ENCODE results near the gene ANKRD34A. TPM values are rescaled to one million over a fixed set of nuclear protein-coding genes. Genes with fewer than 3 reads are reported as not detected.

The ANKRD34A gene
- polyA plus RNA-seq, 3 donors: 0.37 to 0.51 (median 0.37) TPM

DNA sequence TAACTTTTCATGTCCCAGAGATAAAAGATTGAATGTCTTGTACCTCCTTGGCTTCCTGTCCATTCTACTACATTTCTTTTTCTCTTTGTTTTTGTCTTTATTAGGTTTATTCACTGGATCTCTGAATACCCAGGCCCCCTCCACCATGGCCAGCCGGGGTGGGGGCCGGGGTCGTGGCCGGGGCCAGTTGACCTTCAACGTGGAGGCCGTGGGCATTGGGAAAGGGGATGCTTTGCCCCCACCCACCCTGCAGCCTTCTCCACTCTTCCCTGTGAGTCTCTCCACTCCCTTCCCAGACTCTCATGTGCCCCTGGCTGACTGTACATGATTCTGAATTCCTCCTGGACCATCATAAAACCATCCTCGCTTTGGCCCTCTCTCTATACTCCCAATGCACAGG is 10.3 kb upstream of the ANKRD34A start:
- DNase-seq (ENCODE audit: low read depth in 3 of 3, low spot score in 2 of 3): no peak

DNA sequence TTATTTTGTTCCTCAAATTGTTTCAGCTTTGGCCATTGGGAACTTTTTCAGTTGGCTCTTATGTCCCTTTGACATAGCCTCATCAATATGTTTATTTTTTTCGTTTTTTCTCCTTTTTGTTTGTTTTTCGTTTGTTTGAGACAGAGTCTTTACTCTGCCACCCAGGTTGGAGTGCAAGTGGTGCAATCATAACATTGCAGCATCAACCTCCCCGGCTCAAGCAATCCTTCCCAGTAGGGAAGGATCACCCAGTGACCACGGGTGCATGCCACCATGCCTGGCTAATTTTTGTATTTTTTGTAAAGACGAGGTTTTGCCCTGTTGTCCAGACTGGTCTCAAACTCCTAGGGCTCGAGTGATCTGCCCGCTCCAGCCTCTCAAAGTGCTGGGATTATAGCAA is 8.2 kb upstream of the ANKRD34A start:
- DNase-seq (ENCODE audit: low read depth in 3 of 3, low spot score in 2 of 3): no peak

DNA sequence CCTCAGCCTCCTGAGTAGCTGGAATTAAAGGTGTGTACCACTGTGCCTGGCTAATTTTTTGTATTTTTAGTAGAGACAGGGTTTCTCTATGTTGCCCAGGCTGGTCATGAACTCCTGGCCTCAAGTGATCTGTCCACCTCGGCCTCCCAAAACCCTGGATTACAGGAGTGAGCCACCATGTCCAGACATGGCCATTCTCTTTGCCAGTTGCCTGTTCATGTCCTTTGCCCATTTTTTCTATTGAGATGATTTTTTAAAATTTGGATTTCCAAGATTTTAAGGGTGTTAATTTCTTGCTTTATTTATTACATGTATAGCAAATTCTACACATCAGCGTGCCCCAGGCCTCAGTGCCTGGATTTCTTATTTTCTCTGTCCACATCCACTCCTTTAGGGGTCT is 2.9 kb upstream of the ANKRD34A start:
- no peak for DNase-seq (ENCODE audit: low read depth in 3 of 3, low spot score in 2 of 3)

DNA sequence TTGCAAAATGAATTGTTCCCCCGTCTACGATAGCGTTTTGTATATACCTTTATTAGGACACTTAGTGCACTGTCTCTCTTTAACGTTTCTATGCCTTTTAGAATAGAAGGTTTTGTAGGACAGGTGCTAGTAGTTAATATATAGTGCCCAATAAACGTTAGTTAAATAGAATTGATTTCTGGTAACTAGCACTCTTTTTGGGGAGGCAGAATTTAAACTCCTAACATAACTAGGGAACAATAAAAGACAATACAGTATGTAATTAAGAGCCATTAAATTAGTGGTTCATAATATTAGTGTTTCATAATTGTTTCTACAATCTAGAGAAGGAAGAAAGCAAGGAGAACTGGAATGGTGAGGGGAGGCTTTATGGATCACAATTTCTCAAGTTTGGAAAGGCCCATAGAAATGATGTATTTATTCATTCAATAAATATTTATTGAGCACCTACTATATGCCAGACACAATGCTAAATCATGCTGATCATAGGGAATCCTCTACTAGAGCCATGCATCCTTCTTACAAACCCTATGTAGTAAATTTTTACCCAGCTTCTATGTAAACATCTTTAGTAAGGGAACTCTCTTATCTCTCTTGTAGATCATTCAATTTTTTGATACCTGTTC is 857 bp upstream of the ANKRD34A start:
- no peak for DNase-seq (ENCODE audit: low read depth in 3 of 3, low spot score in 2 of 3)

DNA sequence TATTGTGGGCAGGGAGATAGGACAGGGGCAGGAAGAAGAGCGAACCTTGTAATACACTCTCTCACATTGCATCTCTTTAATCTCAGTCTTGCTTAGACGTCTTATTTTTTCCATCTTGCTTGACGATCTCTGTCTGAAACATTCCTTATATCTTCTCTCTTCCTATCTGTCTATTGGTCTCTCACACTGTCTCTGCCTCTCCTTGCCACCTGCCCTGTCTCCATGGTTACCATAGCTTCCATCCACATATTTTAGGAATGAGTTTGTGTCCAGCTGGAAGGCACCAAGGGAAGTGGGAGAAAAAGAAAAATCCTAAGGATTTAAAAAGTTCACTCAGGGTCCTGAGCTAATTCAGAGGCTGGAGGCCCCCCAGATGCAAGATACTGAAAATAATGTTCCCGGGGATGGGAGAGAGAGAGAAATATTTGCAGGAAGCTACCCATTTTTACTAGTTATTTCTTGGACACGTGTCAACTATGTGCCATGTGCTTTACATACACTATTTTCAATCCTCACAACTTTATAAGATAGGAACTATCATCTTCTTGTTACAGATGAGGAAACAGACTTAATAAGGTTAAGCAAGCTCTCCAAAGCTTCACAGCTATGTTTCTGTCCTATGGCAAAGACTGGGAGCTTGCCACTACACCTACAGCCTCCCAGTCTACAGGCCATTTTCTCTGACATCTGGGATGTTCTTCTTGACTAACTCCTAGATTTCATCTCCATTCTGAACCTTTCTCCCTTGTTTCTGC is 933 bp downstream of the ANKRD34A start:
- DNase-seq (ENCODE audit: low read depth in 3 of 3, low spot score in 2 of 3): no peak

DNA sequence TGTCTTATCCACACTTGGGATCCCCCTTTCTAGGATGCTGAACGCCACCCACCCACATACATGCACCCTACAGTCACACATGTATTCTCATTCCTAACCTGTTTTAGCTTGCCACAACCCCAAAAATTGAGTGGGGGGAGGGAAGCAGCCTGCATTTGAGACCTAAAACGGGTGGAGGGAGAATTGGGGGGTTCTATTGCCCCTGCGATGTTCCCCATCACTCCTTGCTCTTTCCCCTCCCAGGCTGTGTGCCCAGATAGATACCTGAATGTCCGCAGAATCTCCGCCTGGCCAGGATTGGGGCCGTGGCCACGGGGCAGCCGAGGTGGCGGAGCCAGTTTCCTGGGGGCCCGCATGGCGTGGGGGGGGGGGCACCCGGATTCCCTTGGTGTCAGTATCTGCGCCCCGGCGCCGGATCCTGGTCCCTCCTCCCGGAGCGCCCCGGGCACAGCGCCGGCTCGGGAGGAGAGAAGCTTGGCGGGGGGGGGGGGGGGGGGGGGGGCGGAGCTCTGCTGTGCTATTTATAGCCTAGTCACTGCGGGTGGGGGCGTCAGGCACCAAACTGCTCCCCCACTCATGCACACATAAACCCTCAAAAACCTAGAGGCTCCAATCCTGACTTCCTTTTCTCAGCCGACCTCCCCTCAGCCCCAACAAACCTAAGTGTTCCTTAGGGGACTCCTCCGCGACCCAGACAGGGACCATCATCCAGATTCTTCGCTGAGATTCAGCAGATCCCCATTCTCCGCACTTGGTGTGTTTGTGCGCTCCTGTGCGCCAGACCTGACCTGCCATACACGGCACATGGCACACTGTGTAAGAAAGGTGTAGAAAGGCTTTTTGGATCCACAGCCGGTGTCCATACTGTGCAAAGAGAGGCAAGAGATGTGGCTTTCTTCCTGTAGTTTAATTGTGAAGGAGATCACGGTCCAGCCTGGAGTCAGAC is 1.9 kb downstream of the ANKRD34A start:
- DNase-seq (ENCODE audit: low read depth in 3 of 3, low spot score in 2 of 3): no peak

DNA sequence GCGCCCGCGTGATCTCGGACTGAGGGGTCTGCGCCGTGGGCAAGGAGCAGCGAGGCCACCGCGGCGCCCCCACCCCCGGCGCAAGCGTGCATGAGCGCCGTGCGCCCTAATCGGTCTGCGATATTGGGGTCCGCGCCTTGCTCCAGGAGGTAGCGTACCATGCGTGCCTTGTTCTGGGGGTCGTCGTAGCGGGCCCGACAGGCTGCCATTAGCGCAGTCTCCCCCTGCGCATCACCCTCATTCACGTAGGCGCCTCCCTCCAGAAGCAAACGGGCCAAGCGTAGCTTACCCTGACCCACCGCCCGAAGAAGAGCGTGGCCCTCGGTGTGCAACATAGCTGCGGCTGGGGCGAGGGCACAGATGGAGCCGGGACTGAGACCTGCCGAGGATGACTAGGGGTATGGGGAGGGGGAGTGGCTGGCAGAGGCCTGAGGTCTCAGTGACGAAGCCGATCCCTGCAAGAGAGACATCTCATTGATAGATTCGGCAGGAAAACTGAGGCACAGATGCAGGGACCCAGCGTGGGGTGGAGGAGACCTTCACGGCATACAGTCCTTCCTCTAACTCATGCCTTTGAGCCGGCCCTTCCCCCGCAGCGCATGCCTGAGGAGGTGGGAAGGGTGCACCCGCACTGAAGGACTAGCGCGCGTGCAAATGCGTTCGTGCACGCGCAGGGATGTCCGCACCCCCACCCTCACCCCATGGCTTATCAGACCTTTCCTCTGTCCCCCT is 2.8 kb downstream of the ANKRD34A start:
- no peak for DNase-seq (ENCODE audit: low read depth in 3 of 3, low spot score in 2 of 3)

DNA sequence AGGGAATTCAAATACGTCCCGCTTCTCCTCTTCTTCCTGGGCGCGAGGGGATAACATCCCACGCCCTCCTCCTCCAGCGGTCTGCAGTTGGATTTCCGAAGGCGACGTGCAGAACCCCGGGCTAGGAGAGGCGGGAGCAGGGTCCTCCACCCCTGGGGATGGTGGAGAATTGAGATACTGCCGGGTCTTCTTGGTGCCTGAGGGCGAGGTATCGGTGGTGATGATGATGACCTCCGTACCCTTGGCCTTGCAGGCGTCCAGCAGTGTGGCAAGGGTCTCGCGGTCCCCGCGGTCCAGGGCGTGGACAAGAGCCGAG is 3.3 kb downstream of the ANKRD34A start:
- no peak for DNase-seq (ENCODE audit: low read depth in 3 of 3, low spot score in 2 of 3)

DNA sequence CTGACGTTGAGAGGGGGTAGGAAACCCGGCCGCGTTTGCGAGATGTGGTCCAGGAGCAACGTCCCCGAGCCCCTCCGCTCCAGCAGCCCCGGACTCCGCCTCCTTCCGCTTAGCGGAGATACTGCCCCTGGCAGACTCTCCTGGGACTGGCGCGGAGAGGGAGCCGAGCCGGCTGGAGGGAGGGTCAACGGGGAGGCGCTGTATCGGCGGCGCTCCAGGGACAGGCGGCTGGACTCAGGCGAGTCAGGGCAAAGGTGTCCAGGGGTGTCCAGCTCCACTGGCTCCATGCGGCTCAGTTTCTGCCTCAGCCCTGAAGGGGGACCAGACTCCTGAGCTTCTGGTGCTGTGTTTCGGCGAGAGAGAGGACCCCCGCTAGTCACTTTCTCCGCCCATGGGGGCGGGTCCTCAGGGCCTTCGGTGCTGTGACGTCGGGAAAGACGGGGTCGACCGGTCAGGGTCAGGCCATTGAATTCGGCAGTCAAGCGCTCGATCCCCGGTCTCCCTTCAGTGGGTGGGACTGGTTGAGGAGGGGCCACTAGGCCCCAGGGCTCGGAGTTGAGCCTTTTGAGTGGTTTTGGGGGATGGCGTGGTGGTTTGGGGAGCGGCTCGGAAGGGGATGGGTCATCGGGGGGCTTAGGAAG is 3.8 kb downstream of the ANKRD34A start:
- DNase-seq (ENCODE audit: low read depth in 3 of 3, low spot score in 2 of 3): peak; percentile 74 to 76 (median 74)

DNA sequence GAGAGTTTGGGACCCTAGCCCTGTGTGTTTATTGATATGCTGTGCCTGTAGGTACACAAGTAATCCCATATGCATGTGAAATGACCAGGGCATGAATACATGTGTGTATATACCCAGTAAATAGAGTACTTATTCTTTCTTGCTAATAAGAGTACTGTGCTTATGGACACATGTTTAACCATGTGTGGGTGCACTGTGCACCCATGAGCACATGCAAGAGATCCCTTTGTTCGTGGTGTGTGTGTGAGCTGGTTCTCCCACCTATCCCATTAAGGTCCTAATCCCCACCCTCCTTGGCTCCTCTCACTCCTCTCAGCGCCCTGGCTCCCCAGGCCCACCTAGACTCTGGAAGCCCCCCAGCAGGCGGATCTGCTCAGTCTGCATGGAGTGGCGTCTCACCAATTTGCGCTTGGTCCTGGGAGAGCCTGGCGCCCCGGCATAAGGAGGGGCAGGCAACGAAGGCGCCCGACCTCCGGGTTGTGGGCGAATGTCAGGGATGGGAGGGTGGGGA is 4.4 kb downstream of the ANKRD34A start:
- DNase-seq (ENCODE audit: low read depth in 3 of 3, low spot score in 2 of 3): no peak

DNA sequence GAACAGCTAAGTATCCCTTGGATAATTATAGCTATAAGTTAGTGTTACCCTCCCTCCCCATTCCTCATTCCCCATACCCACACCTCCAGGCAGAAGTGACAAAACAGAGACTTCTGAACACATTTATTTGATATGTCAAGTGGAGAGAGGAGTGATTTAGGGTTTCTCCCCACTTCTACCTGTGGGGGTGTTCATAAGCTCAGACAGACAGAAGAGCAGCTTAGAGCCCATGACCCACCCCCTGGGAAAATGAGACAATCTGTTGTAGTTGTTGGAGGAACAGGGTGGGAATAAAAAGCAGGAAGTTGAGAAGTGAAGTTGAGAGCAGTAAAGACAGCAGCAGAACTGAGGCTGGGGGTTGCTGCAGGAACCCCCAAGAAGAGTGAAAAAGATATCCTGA is 5.0 kb downstream of the ANKRD34A start:
- DNase-seq (ENCODE audit: low read depth in 3 of 3, low spot score in 2 of 3): no peak

DNA sequence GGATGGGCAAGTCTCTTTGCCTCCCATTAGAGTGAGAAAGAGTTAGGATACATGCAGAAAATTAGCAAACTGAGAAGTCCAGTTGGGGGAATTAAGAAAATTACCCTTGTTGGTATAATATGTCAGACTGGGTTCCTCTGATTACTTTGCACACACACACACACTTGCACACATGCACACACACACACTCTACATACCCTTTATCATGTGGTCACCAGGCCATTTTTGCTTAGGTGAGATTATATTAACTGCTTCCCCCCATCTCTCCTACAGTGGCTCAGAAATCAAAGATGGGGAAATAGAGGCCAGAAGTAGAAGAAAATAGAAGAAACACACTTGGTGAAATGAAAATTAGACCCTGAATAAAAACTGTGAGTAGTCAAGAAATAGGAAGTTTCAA is 5.6 kb downstream of the ANKRD34A start:
- no peak for DNase-seq (ENCODE audit: low read depth in 3 of 3, low spot score in 2 of 3)

DNA sequence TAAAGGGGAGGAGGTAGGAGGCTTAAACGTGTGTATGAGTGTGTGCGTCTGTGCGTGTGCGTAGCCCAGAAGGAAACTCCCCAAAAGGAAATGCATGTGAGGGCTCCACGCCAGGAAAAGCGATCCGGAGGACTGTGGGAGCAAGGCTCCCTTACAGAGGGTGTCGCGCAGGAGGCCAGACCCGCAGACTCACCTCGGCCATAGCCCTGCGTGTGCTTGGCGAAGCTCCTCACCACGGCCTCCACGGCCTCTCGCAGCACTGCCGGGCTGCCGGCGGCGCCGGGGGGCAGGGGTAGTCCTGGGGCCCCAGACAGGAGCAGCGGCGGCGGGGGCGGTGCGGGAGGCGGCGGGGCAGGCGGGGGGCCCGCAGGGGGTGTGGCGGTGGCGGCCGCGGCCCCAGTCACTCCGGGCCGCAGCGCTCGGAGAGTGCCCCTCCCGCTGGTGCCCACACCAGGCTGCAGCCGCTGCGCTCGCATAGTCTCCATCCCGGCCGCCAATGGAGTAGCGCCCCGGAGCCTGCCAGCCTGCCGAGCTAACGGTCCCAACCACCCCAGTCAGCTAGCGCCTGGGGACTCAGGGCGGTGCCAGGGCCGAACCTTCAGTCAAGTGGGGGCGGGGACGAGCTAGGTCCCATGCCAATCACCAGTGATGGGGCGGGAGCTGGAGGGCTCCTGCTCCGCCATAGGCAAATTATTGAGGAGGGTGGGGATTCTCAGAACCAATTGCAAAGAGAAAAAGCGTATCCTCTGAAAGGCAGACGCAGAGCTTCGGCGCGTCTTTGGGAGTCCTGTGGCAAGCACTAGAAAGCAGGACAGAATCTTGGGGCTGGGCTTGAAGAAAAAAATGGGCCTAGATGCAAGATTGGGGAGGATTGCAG is 6.7 kb downstream of the ANKRD34A start, which contains the start of gene LIX1L:
TSS of gene LIX1L (minus strand) at position 575 of the 877 bp plus-strand sequence. CDS start at position 485, 90 bp downstream.
- peak; percentile 85 to 94 (median 91) for DNase-seq (ENCODE audit: low read depth in 3 of 3, low spot score in 2 of 3)

DNA sequence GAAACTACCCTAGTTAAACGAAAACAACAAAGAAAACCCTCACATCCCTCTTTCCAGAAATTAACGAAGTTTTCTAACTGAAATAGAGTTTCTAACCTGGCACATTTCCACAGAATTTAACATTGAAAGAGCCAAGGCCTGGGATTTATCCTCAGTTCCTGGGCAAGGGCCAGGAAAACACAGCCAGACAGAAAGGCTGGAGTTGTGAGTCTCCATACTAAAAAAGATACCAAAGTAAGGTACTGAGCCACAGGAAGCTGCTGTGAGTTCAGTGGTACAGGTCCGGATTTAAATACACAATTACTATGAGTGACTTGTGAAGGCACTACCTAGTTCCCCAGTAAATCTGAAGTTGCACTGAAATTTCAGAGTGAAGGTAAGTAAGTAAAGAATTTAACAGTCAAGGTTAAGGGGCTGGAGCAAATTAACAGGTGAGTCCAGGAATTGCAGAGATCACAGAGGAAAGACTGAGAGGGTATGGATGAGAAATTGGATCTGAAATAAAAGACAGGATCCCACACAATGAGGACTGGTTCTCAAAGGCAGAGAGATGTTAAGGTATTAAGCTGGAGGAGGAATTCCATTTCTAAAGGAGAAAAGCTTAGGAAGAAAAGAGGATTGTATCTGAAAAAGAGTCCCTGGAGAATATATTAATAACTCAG is 7.5 kb downstream of the ANKRD34A start:
- no peak for DNase-seq (ENCODE audit: low read depth in 3 of 3, low spot score in 2 of 3)

DNA sequence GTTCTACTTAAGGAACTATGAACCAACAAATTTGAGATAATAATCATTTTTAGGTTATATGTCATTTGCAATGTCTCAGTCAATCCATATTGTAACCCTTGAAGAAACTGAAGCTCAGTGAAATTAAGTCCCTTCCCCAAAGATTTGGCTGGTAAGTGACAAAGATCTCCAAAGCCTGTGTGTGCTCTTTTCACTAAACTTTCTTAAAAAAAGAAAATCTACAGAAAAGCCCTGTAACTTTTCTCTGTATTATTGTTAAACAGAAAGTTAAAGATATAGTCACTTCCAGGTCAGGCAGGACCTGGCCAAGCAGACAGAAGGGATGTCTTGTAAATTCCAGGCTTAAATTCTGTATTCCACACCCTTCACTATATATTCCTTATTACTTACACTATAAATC is 8.0 kb downstream of the ANKRD34A start:
- DNase-seq (ENCODE audit: low read depth in 3 of 3, low spot score in 2 of 3): no peak

DNA sequence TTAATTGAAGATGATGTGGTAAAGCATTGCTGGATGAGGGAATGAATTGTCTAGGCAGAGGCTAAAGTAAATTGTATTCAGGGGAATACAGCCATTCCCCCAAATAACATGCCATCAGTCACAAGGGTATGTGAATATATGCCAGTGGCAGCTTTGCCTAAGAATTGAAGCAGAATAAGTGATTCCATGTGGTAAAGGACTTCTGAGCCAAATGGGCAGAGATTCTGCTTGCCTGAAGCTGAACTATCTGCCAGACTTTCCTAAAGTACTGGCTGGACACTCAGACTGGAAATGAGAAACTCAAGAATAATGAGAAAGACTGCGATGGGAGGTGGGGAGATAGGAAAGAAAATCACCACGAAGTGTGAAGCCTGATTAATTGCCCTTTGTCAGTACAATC is 8.9 kb downstream of the ANKRD34A start:
- no peak for DNase-seq (ENCODE audit: low read depth in 3 of 3, low spot score in 2 of 3)

DNA sequence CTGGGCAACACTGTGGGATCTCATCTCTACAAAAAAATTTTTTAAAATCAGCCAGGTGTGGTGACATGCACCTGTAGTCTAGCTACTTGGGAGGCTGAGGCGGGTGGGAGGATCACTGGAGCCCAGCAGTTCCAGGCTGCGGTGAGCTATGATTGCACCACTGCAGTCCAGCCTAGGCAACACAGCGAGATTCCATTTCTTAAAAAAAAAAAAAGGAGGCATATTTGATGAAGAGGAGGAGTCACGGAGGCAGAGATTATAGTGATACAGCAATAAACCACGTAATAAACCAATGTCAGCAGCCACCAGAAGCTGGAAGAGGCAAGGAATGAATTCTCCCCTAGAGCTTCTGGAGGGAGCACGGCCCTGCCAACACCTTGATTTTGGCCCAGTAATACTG is 10.5 kb downstream of the ANKRD34A start:
- DNase-seq (ENCODE audit: low read depth in 3 of 3, low spot score in 2 of 3): no peak

DNA sequence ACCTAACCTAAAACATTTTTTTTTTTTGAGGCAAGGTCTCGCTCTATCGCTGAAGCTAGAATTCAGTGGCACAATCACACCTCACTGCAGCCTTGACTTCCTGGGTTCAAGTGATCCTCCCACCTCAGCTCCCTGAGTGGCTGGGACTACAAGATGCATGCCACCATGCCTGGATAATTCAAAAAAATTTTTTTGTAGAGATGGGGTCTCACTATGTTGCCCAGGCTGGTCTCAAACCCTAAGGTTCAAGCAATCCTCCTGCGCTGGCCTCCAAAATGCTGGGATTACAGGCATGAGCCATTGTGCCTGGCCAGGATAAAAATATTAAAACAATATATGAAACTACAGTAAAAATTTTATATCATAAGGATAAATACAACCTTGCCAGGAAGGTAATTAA is 11.5 kb downstream of the ANKRD34A start:
- no peak for DNase-seq (ENCODE audit: low read depth in 3 of 3, low spot score in 2 of 3)

DNA sequence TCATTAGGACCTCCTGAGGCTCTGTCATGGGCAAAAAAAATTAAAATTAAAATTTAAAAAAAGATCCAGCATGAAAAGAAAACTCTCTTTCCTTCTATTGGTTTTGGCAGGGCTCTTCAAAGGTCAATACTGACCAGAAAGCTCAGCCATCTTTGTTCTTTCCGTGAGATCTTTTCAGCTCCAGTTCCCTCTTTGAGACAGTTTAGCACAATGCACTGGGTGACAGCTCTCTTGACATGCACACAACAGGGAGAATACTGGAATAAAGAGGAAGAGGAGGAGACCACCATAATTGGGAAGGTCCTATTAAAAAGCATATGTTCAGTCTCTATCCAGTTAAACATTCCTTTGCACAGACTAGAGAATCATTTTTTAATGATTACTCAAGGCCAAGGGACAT is 12.8 kb downstream of the ANKRD34A start:
- DNase-seq (ENCODE audit: low read depth in 3 of 3, low spot score in 2 of 3): no peak

Measured in right renal cortex interstitium (tissue), 3 donors.